GM20431 (cell line): Measurements from ENCODE around the gene SSH2.

Experiments
- in situ Hi-C: fragments of 300-500 bp; cut with MseI, MboI; formaldehyde crosslinking; loops from one replicate; pipeline ENCODE4 v1.15.0; 2020; ENCODE audit warnings: low sequenced_read_pairs; ENCODE audit not compliant: unreplicated experiment

The SSH2 gene

DNA sequence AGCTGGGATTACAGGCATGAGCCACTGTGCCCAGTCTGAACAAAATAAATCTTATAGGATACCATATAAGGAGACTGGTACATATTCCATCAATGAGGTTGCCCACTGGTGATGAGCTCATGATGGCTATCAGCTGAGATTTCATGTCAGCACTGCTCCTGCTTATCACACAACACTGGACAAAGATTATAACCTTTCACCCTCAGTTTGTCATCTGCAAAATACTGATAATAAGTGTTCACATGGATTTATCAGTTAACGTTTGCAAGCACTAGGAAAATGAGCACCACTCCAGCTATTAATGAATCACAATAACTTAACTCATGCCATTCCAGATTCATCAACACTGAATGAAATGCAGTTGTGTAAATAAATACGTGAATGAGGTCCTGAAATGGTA lies 83.7 kb downstream of the SSH2 start:
- in situ Hi-C loops, result no loop called here

DNA sequence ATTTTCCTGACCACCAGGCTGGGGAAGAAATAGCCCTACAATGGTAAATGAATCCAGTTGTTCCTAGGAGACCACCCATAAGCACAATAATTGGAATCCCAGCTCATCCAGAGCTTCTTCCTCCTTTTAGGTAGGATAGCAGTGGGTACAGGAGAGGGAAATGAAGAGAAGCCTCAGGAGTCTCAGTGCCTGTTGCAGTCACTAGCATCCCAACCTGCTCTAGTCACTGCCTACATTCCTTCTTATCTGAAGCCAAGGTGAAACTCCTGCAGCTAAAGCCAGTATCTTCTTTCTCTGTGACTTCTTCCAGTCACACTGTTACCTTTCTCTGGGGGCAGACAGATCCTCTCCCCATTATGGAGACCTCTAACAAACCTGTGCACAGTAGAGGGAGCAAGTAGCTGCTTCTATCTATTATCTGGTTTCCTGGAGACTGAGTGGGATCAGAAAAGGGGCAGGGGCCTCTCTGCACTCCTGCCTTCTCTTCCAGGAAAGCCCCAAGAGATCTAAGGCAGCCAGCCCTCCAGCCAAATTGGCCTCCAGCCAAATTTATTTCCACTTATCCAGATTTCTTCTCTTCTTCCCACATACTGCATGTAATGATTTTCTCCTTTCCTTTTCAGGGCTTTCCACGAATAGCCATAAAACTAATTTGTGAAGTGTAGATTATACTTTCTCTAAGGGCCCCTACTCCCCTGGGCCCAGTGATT lies 85.5 kb downstream of the SSH2 start:
- in situ Hi-C loops, result no loop called here

DNA sequence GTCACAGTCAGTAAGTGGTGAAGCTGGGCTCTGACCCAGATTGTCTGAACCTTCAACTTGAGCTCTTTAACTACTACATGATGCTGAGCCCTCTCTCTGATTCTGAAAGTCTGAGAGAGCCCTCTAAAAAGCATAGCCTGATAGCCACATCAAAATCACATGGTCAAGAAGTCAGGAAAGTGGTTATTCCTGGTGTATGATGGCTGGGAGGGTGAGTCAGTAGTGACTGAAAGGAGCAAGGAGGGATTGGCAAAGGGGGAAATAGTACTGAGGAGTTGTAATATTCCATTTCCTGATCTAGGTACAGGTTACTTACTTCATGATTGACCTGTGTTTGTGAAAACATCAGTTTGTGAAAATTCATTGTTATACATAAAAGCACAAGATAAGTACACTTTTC lies 89.1 kb downstream of the SSH2 start:
- in situ Hi-C loops, result no loop called here

DNA sequence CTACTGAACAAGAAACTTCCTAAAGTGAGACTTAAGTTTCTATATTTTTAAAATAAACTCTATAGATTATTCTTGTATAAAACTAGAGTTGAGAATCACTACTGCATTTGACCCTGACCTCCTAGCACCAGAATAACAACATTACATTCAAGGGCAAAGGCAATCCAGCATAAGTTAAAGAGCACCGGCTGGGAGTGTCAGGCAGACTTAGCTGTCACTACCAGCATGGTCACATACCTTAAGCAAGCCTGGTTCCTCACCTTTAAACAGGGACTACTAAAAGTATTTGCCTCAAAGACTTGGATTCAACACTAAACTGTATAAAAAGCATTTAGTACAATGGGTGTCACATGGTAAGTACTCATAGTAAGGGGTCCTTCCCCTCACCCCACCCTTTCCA lies 90.4 kb downstream of the SSH2 start:
- in situ Hi-C loops, result no loop called here

DNA sequence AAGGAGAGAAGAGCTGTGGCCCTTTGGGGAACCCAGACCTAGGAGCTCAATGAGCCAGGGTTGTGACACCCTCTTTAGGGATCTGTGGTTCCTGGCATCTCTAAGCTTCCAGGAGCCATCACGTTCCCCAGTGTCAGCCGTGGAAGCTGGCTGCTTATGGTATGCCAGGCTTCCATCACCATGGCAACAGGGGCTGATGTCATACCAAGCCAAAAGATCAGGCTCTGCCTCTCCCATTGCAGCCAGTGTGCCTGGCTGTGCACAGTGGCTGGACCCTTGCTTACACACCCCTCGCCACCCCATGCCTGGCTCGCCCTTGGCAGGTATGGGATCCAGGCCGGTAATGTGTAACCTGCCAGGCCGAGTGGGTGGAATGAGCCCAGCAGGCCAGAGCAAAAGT lies 91.1 kb downstream of the SSH2 start:
- in situ Hi-C loops, result no loop called here

DNA sequence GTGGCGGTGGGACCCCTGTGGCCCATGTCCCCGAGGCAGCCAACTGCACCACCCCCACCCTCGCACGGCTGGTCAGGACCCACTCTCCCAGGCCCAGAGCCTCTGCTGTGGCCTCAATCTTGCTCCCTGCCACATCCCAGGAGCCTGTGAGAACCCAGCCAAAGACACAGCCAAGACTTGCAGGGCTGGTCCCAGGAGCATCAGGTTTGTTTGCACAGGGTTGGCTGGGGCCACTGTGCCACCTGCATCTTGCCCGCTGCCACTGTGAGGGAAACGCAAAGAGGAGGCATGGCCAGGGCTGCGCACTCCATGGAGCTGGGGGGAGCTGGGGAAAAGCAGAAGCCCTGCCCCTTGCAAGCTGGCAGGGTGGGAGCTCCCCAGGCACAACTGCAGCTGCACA lies 92.5 kb downstream of the SSH2 start:
- in situ Hi-C loops, result no loop called here

DNA sequence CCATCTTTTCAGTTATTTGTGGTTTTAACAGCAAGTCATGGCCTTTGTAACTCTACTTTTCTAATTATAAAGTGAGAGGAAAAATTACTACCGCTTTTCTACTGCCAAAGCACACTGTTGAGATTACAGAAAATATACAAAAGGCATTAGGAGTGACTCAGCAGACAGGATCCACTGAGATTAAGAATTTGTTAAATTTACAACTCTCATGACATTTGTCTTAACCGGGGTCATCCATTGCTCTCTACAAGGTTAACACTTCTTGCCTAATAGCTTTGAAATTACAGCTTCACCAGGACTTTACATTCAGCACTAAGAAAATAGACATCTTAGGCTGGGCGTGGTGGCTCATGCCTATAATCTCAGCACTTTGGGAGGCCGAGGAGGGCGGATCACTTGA lies 93.4 kb downstream of the SSH2 start:
- in situ Hi-C loops, result no loop called here

GRCh38 chr17:29835435-29836351 lies 94.3 kb downstream of the SSH2 start:
- in situ Hi-C loops, result no loop called here

- in situ Hi-C loops, result no loop called here
Observed at GRCh38 chr17:29833801-29834200, 96.2 kb downstream of the SSH2 start.

- in situ Hi-C loops, result no loop called here
Observed at GRCh38 chr17:29828676-29829284, 101.2 kb downstream of the SSH2 start.

DNA sequence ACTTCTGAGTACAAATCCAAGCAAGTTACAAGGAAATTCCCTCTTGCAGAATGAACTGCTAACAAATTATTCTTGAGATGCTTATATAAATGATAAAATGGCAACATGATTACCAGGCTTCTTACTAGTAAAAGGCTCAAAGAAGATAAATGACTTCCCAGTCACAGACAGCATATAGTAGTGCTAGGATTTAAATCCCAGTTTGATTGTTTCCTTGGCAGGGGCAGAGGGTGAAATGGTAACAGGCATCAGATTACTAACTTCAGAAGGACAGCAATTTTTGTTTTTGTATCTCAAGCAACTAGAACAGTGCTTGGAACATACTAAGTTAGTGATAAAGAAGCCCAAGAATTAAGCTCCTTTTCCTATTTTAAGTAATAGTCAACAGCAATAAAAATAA lies 102.8 kb downstream of the SSH2 start:
- in situ Hi-C loops, result no loop called here

- in situ Hi-C loops, result no loop called here
Observed at GRCh38 chr17:29826114-29826692, 103.8 kb downstream of the SSH2 start.

GRCh38 chr17:29825604-29826003 lies 104.4 kb downstream of the SSH2 start:
- in situ Hi-C loops, result no loop called here

DNA sequence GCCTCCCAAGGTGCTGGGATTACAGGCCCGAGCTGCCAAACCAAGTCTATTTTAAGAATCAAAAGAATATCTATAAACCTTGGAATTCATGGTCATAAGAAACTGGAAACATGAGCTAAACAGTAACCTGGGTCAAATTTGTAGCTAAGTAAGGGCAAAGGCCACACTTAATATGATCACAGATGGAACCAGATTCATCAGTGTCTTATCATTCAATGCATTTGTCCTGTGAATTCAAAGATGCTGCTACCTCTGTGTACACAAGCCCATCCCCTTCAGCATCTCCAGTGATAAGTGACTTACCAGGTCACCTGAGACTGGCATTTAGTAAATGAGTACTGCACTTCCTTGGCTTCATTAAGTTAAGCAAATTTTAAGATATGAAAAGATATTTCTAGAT lies 108.1 kb downstream of the SSH2 start:
- in situ Hi-C loops, result no loop called here

DNA sequence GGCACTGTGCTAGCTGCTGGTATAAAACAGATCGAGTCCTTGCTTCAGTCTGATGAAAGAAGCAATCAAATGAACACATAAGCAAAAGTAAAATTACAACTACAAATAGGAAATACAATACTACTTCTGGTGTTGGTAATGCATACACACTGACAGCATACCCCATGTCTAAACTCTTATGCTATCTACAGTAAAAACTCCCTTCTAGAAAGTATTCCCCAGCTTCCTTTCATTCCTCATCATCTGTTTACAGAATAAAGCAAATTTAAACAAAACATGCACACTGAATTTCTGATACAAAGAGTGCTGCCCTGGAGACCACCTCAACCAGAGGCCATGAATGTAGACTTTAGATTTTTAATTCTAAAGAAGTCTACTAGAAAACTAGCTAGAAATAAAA lies 109.6 kb downstream of the SSH2 start:
- in situ Hi-C loops, result no loop called here

DNA sequence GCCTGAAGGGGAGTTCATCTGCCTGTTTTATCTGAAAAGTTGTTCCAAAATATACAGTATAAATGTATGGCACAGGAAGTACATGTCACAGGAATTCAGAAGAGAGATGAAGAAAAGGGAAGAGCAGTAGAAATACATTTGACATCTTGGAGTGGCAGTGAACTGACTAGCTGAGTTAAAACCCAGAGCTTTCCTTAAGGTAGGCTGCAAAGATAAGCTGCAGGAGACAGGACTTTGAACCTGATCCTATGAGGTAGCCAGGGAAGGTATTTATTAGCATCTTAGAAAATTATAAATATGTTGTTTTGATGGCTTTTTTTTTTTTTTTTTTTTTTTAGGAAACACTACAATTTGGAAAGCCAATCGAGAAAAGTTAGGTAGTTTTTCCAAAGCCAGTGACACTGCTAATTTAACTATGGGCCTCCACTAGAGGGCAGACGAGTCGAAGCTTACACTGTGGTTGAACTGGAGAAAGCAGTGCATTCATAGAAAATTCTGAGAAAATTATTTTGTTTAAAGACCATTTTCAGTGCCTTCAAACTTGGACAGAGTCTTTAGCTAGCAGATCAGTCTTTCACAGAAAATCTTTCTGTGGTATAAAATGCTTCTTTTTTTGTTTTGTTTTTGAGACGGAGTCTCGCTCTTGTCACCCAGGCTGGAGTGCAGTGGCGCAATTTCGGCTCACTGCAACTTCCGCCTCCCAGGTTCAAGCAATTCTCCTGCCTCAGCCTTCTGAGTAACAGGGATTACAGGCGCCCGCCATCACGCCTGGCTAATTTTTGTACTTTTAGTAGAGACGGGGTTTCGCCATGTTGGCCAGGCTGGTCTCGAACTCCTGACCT lies 122.3 kb downstream of the SSH2 start:
- in situ Hi-C loops, result loop anchor here (10.0 kb wide), 1 partner anchor 127 kb away; the partner anchor contains the start of gene SSH2

DNA sequence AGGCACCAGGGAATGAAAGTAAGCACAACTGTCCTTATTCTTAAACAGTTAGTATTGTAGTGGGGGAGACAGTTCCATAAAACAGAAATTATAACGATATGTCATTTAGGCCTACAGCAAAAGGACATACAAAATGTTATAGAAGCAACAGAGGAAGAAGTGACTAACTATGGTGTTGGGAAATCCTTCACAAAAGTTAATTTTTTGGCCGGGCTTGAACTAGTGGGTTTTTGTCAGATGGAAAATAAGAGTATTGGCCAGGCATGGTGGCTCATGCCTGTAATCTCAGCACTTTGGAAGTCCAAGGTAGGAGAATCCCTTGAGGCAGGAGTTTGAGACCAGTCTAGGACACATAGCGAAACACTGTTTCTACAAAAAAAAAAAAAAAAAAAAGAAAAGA lies 127.8 kb downstream of the SSH2 start:
- in situ Hi-C loops, result loop anchor here (10.0 kb wide), 1 partner anchor 133 kb away; the partner anchor contains the start of gene SSH2

GRCh38 chr17:29800457-29800856 lies 129.6 kb downstream of the SSH2 start:
- in situ Hi-C loops, result loop anchor here (10.0 kb wide), 1 partner anchor 134 kb away; the partner anchor contains the start of gene SSH2

DNA sequence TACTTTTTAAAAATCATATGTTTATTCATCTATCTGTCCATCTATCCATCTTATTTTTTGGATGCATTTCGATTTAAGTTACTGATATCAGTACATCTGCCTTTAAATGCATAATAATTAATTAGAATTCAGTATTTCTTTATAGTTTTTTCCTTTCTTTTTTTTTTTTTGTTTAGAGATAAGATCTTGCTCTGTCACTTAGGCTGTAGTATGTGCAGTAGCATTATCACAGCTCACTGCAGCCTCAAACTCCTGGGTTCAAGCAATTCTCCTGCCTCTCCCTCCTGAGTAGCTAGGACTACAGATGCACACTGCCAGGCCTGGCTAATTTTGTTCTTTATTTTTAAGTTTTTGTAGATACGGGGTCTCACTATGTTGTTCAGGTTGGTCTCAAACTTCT lies 133.4 kb downstream of the SSH2 start:
- in situ Hi-C loops, result loop anchor here (25.0 kb wide), 1 partner anchor 159 kb away; no protein-coding TSS in a partner anchor
